ENCODE data around the gene RFLNA. TPM values are rescaled to one million over a fixed set of nuclear protein-coding genes. Genes with fewer than 3 reads are reported as not detected.

The RFLNA gene
- total and polyA plus RNA-seq, 2 donors (not counting 1 experiment from before 2014, with no cell fraction given) = not detected

DNA sequence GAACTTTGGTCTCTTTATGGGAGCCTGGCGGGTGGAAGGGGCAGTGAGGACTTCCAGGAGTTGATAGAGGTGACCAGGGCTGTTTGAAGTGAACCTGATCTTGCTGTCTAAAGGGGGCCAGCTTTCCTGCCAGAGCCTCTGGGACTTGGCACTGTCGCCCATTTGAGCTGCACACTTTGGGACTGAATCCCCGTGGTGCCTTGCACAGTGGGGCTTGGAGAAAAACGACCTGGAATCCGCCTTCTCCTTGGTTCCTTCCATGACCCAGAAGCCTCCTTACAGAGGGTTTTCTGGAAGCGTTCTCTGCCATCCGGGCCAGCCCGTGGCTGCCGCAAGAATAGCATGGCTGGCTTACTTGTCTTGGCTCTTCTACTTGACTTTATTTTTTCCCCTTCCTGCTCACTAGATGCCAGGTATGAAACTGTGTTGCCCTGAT, 2.0 kb downstream of the RFLNA start:
- ATAC-seq (ENCODE audit: low read depth) = no peak
- DNase-seq = no peak
- Histone ChIP-seq H3K4me2 (replicated peaks; ENCODE audit: low read depth, low read length, poor library complexity, severe bottlenecking) (no peak overlapping the region), H3K79me2 (ENCODE audit: control insufficient read depth, insufficient read depth, low read length) (no peaks in the 10 kb centered on the region), H3K36me3 (replicated peaks in 1 of 2; ENCODE audit: control extremely low read depth in 1 of 2, control insufficient read depth in 1 of 2, extremely low read depth in 1 of 2, insufficient read depth in 2 of 2, low read length in 1 of 2) (no peaks in the 10 kb centered on the region), H3K4me3 (ENCODE audit: control extremely low read depth in 1 of 5, extremely low read depth in 1 of 5, insufficient read depth in 1 of 5, low read depth in 2 of 5, low read length in 4 of 5) (no peak overlapping the region), H3K9ac (ENCODE audit: low read length) (no peak overlapping the region), H3K9me3 (ENCODE audit: control extremely low read depth in 1 of 3, control insufficient read depth in 2 of 3, insufficient read depth in 1 of 3, low read length in 2 of 3) (peaks cover 0 to 5% (median 0%) of the 10 kb centered on the region in 3 donors), H2AFZ (ENCODE audit: insufficient read depth, low read depth, low read length, poor library complexity, severe bottlenecking) (no peak overlapping the region), H4K20me1 (ENCODE audit: control insufficient read depth, insufficient read depth, low read length, poor library complexity, severe bottlenecking) (no peaks in the 10 kb centered on the region), H3K27ac (ENCODE audit: low read length in 2 of 2) (no peak overlapping the region), H3K27me3 (replicated peaks in 1 of 4; ENCODE audit: control extremely low read depth in 1 of 4, control insufficient read depth in 3 of 4, insufficient read depth in 4 of 4, low read length in 3 of 4) (peaks cover 0 to 23% (median 7%) of the 10 kb centered on the region in 4 experiments), H3K4me1 (ENCODE audit: control insufficient read depth in 2 of 2, insufficient read depth in 2 of 2, low read length in 2 of 2) (peaks cover 0 to 4% of the 10 kb centered on the region in 2 donors)
- Mint-ChIP-seq H3K9me3 (ENCODE audit: insufficient read depth) (no peaks in the 10 kb centered on the region), H3K27me3 (peaks cover 39% of the 10 kb centered on the region), H3K4me1 (peaks cover 1% of the 10 kb centered on the region), H3K27ac (no peak overlapping the region), H3K4me3 (no peak overlapping the region)
- ChIA-PET CTCF (no interaction called here), POLR2A (no interaction called here)
- intact Hi-C loops (cut with micrococcal nuclease) = no loop called here
- WGBS (ENCODE audit: insufficient coverage) = 92% methylated on average over 9 of the region's 9 CpGs
- no peak for TF ChIP-seq EZH2 (IDR thresholded peaks at IDR 0.05; ENCODE audit: borderline replicate concordance, insufficient read depth, low read depth, low read length, poor library complexity, severe bottlenecking)
- TF ChIP-seq, protein P1, sequence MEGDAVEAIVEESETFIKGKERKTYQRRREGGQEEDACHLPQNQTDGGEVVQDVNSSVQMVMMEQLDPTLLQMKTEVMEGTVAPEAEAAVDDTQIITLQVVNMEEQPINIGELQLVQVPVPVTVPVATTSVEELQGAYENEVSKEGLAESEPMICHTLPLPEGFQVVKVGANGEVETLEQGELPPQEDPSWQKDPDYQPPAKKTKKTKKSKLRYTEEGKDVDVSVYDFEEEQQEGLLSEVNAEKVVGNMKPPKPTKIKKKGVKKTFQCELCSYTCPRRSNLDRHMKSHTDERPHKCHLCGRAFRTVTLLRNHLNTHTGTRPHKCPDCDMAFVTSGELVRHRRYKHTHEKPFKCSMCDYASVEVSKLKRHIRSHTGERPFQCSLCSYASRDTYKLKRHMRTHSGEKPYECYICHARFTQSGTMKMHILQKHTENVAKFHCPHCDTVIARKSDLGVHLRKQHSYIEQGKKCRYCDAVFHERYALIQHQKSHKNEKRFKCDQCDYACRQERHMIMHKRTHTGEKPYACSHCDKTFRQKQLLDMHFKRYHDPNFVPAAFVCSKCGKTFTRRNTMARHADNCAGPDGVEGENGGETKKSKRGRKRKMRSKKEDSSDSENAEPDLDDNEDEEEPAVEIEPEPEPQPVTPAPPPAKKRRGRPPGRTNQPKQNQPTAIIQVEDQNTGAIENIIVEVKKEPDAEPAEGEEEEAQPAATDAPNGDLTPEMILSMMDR (IDR thresholded peaks at IDR 0.05) = no peak

DNA sequence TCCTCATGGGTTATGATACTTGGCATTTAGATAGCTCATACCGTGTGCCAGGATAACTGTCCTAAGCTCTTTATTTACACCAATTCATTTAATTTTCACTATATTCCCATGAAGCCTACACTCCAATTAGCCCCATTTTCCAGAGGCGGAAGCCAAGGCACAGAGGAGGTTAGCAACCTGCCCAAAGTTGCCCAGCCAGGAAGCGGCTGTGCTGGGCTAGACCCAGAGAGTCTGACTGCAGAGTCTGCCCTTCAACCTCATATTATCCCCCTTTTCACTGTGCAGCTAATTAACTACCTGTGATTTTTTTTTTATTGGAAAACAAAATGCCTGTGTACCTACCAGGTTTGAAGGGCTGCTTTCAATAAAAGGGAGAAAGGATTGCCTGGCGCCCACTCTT, 2.5 kb downstream of the RFLNA start:
- ChIA-PET CTCF (no interaction called here), POLR2A (no interaction called here)
- Histone ChIP-seq H3K27me3 (replicated peaks in 1 of 4; ENCODE audit: control extremely low read depth in 1 of 4, control insufficient read depth in 3 of 4, insufficient read depth in 4 of 4, low read length in 3 of 4) (peaks cover 0 to 23% (median 7%) of the 10 kb centered on the region in 4 experiments), H3K36me3 (replicated peaks in 1 of 2; ENCODE audit: control extremely low read depth in 1 of 2, control insufficient read depth in 1 of 2, extremely low read depth in 1 of 2, insufficient read depth in 2 of 2, low read length in 1 of 2) (no peaks in the 10 kb centered on the region), H3K4me3 (ENCODE audit: control extremely low read depth in 1 of 5, extremely low read depth in 1 of 5, insufficient read depth in 1 of 5, low read depth in 2 of 5, low read length in 4 of 5) (no peak overlapping the region), H2AFZ (ENCODE audit: insufficient read depth, low read depth, low read length, poor library complexity, severe bottlenecking) (no peak overlapping the region), H3K4me2 (replicated peaks; ENCODE audit: low read depth, low read length, poor library complexity, severe bottlenecking) (no peak overlapping the region), H3K9ac (ENCODE audit: low read length) (no peak overlapping the region), H3K4me1 (ENCODE audit: control insufficient read depth in 2 of 2, insufficient read depth in 2 of 2, low read length in 2 of 2) (peaks cover 0 to 4% of the 10 kb centered on the region in 2 donors), H4K20me1 (ENCODE audit: control insufficient read depth, insufficient read depth, low read length, poor library complexity, severe bottlenecking) (no peaks in the 10 kb centered on the region), H3K9me3 (ENCODE audit: control extremely low read depth in 1 of 3, control insufficient read depth in 2 of 3, insufficient read depth in 1 of 3, low read length in 2 of 3) (peaks cover 0 to 5% (median 0%) of the 10 kb centered on the region in 3 donors), H3K79me2 (ENCODE audit: control insufficient read depth, insufficient read depth, low read length) (no peaks in the 10 kb centered on the region), H3K27ac (ENCODE audit: low read length in 2 of 2) (no peak overlapping the region)
- TF ChIP-seq EZH2 (IDR thresholded peaks at IDR 0.05; ENCODE audit: borderline replicate concordance, insufficient read depth, low read depth, low read length, poor library complexity, severe bottlenecking) = no peak
- TF ChIP-seq, protein P1 (IDR thresholded peaks at IDR 0.05) = no peak
- H3K27ac Mint-ChIP-seq = no peak overlapping the region
- ATAC-seq (ENCODE audit: low read depth) (no peak), DNase-seq (no peak)
- H3K4me3 Mint-ChIP-seq = no peak overlapping the region
- no peaks in the 10 kb centered on the region for H3K9me3 Mint-ChIP-seq (ENCODE audit: insufficient read depth)
- intact Hi-C loops (cut with micrococcal nuclease) = no loop called here
- peaks cover 37% of the 10 kb centered on the region for H3K27me3 Mint-ChIP-seq
- peaks cover 1% of the 10 kb centered on the region for H3K4me1 Mint-ChIP-seq
- WGBS (ENCODE audit: insufficient coverage) = 100% methylated on average over 3 of the region's 4 CpGs
